AG10803 (cell line): ENCODE results near the gene PODNL1.

Experiments
- DNase-seq: peaks from one replicate; pipeline ENCODE4 v3.0.0; 2010; ENCODE audit warnings: low read depth
- H3K4me3 ChIP-seq: 2 replicates; pipeline ENCODE4 v1.5.1; 2011; ENCODE audit warnings: mild to moderate bottlenecking, low read length, control low read depth
- CTCF ChIP-seq: conservative IDR thresholded peaks from 2 replicates; pipeline ENCODE4 v1.5.1; 2011; ENCODE audit warnings: mild to moderate bottlenecking, low read length, control low read depth, inconsistent platforms

PODNL1 gene

GRCh38 chr19:13887517-13887916, 50.7 kb downstream of the PODNL1 start:
- peak; percentile 72 for DNase-seq
- no peak for TF ChIP-seq CTCF

GRCh38 chr19:13887018-13887436, 51.2 kb downstream of the PODNL1 start:
- no peak for DNase-seq
- no peak overlapping the region for H3K4me3 ChIP-seq
- no peak for TF ChIP-seq CTCF

More at GRCh38 chr19:13887517-13887916, 50.7 kb downstream of the PODNL1 start:
- H3K4me3 ChIP-seq: no peak overlapping the region

DNA sequence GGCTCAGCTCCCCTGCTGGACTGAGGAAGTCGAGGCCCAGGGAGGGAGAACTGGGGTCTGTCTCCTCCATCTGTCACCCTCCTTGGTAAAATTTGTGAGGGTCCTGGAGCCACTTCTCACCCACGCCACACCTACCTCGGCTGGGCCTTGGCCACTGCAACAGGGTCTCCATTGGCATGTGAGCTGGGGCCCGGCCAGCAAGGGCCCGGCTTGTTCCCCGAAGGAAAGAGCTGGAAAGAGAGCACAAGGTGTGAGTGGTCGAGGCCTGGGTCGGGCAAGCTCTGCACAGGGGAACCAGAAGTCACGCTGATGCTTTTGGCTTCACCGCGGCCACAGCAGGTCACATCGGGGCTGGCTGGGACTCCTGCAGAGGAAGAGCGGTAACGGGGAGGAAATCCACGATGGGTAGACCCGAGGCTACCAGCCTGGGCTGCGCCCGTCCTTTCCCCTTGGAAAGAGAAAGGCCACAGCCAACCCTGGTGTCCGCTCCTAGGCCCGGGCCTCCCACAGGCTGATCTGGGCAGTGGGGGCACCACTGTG, 52.3 kb downstream of the PODNL1 start:
- no peak overlapping the region for H3K4me3 ChIP-seq
- no peak for DNase-seq
- no peak for TF ChIP-seq CTCF

DNA sequence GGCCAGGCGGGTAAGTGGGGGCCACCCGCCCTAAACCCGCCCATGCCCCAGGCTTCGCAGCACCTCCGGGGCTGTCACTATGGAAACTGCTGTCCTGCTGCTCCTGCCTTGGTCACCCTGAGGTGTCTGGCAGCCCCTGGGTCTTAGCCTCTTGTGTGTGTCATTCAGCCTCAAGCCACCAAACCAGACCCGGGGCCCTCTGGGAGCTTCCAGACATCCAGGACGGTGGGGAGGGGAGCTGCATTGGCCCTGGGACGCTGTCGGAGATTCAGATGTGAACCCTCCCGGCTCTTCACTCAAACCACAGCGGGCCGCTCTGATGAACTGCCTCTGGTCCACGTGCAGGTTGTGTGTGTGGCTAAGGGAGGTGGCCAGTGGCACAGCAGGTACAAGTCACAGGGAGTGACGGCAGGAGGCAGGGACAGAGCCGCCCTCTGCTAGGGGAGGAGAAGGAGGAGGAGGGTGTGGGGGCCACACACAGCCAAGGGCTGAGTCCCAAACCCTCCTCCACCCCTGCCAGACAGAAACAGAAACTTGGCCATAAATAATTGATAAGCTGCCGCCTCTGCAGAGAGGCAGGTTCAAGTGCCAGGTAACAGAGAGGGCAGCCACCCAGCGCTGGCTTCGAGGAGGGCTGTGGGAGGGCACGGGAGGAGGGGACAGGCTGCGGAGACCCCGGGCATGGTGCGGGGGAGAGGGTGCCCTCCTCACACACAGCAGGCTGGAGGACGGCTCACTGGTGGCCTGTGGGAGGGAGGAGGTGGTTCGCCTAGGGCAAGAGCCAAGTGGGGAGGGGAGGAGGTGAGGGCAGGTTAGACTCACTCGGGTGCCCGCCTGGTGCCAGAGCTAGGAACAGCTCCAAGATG, 53.3 kb downstream of the PODNL1 start:
- no peak for TF ChIP-seq CTCF
- H3K4me3 ChIP-seq: no peak overlapping the region
- DNase-seq: no peak

- DNase-seq: no peak
- peak; percentile 39 for TF ChIP-seq CTCF
- no peak overlapping the region for H3K4me3 ChIP-seq
Observed at GRCh38 chr19:13883516-13884064, 54.6 kb downstream of the PODNL1 start.

- H3K4me3 ChIP-seq: no peak overlapping the region
- TF ChIP-seq CTCF: no peak
- no peak for DNase-seq
Observed at GRCh38 chr19:13882836-13883235, 55.4 kb downstream of the PODNL1 start.

DNA sequence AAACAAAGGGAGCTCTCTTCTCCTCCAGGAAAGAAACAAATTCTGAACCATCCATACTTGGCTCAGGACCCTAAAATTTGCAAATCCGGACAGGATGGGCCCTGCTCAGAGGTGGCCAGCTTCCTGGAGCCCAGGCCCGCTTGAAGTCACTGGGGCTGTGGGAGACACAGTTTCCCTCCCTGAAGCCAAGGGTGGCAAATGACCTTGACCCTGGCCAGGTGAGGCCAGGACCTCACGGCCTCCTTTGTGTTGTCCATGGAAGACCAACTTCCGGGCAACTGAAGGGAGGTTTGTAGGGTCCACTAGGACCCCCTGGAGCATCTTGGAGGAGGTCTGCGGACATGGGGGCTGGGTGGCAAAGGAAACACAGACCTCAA, 55.8 kb downstream of the PODNL1 start:
- no peak for TF ChIP-seq CTCF
- no peak for DNase-seq
- H3K4me3 ChIP-seq: no peak overlapping the region
